Thyroid gland (tissue), 4 donors: ENCODE data around the gene BTBD19. TPM values are rescaled to one million over a fixed set of nuclear protein-coding genes. Genes with fewer than 3 reads are reported as not detected.
A peak's percentile ranks its signal among the peaks of the same experiment; 100 is the strongest.

Source experiments
- DNase-seq, 2 donors: peaks; one replicate each; pipeline ENCODE4 v3.0.0-alpha.2; 2019
- H3K27ac ChIP-seq, 3 donors: fragments of 200-600 bp; sonication (generic); 1 replicate in 2 of 3; 2 replicates in 1 of 3; pipeline ENCODE4 v1.5.1; 2016 to 2019; ENCODE audit warnings: mild to moderate bottlenecking in 1 of 3, moderate library complexity in 1 of 3
- H3K27me3 ChIP-seq: fragments of 200-600 bp; sonication (generic); one replicate; pipeline ENCODE4 v1.5.1; 2019
- H3K36me3 ChIP-seq, 2 donors: fragments of 200-600 bp; sonication (generic); one replicate each; pipeline ENCODE4 v1.5.1; 2016 to 2019
- H3K4me1 ChIP-seq, 2 donors: fragments of 200-600 bp; sonication (generic); one replicate each; pipeline ENCODE4 v1.5.1; 2017 to 2019
- H3K4me3 ChIP-seq, 3 donors: fragments of 200-600 bp; sonication (generic); replicated peaks in 1 of 3; 1 replicate in 2 of 3; 2 replicates in 1 of 3; pipeline ENCODE4 v1.5.1; 2016; ENCODE audit warnings: mild to moderate bottlenecking in 1 of 3
- H3K9me3 ChIP-seq: fragments of 200-600 bp; sonication (generic); one replicate; pipeline ENCODE4 v1.5.1; 2017
- POLR2A ChIP-seq, 2 donors: fragments of 450-650 bp; IDR thresholded peaks; one replicate each; pipeline ENCODE4 v1.6.1; 2017; ENCODE audit warnings: antibody characterized with exemption in 2 of 2, mild to moderate bottlenecking in 2 of 2, moderate library complexity in 1 of 2
- WGBS, 2 donors: methylation state at CpG; one replicate each; pipeline ENCODE4 v1.1.5; 2017; 5-methylcytosine and 5-hydroxymethylcytosine counted together
- intact Hi-C: fragments of 100-400 bp; cut with DNase I; formaldehyde crosslinking; loops from one replicate; pipeline ENCODE4 v1.15.1; 2023
- total RNA-seq, 4 donors: library from RNA; depleted of rRNA; stranded (reverse); fragments of >200 nt; gene quantifications; one replicate each; pipeline ENCODE4 v1.2.3, GENCODE V29; 2016
- TF ChIP-seq, protein P1 (sequence below), 6 experiments: fragments of 200-600 bp in 3 of 6; fragments of 450-650 bp in 3 of 6; sonication (generic) in 3 of 6; IDR thresholded peaks; one replicate each; pipeline ENCODE4 v1.5.1; 2016 to 2019; ENCODE audit warnings: antibody characterized with exemption in 6 of 6, mild to moderate bottlenecking in 2 of 6, inconsistent platforms in 1 of 6, moderate library complexity in 1 of 6

Gene BTBD19
- total RNA-seq, 4 donors from 2014 or later = 7.3 to 14.9 (median 9.2) TPM

- Histone ChIP-seq H3K27ac (no peak overlapping the region), H3K4me3 (no peak overlapping the region), H3K27me3 (no peaks in the 10 kb centered on the region), H3K9me3 (no peaks in the 10 kb centered on the region), H3K4me1 (peaks cover 20 to 28% of the 10 kb centered on the region in 2 donors), H3K36me3 (peaks cover 11 to 22% of the 10 kb centered on the region in 2 donors)
- intact Hi-C loops = loop anchor here (10.0 kb wide), 1 partner anchor 56 kb away; no protein-coding TSS in a partner anchor
- TF ChIP-seq POLR2A (IDR thresholded peaks at IDR 0.05) = no peak
- TF ChIP-seq, protein P1, sequence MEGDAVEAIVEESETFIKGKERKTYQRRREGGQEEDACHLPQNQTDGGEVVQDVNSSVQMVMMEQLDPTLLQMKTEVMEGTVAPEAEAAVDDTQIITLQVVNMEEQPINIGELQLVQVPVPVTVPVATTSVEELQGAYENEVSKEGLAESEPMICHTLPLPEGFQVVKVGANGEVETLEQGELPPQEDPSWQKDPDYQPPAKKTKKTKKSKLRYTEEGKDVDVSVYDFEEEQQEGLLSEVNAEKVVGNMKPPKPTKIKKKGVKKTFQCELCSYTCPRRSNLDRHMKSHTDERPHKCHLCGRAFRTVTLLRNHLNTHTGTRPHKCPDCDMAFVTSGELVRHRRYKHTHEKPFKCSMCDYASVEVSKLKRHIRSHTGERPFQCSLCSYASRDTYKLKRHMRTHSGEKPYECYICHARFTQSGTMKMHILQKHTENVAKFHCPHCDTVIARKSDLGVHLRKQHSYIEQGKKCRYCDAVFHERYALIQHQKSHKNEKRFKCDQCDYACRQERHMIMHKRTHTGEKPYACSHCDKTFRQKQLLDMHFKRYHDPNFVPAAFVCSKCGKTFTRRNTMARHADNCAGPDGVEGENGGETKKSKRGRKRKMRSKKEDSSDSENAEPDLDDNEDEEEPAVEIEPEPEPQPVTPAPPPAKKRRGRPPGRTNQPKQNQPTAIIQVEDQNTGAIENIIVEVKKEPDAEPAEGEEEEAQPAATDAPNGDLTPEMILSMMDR (IDR thresholded peaks at IDR 0.05) = no peak
- no peak for DNase-seq
- 93% methylated on average over 14 of the region's 14 CpGs for WGBS, 2 donors
Measured at GRCh38 chr1:44780583-44781121, 27.7 kb upstream of the BTBD19 start.

GRCh38 chr1:44783697-44784093 lies 24.6 kb upstream of the BTBD19 start:
- intact Hi-C loops = loop anchor here (10.0 kb wide), 1 partner anchor 59 kb away; no protein-coding TSS in a partner anchor
- peaks cover 18 to 31% of the 10 kb centered on the region in 2 donors for H3K4me1 ChIP-seq
- H3K36me3 ChIP-seq = peaks cover 0 to 9% of the 10 kb centered on the region in 2 donors
- H3K27me3 ChIP-seq = no peaks in the 10 kb centered on the region
- WGBS, 2 donors = 49 to 56% methylated on average over 8 of the region's 8 CpGs
- H3K27ac ChIP-seq = no peak overlapping the region
- TF ChIP-seq, protein P1 (IDR thresholded peaks at IDR 0.05) = no peak
- TF ChIP-seq POLR2A (IDR thresholded peaks at IDR 0.05) = no peak
- peak; percentile 28 to 45 for DNase-seq
- peak overlapping the region in 2 of 3 donors; percentile 20 to 42 for H3K4me3 ChIP-seq
- no peaks in the 10 kb centered on the region for H3K9me3 ChIP-seq

DNA sequence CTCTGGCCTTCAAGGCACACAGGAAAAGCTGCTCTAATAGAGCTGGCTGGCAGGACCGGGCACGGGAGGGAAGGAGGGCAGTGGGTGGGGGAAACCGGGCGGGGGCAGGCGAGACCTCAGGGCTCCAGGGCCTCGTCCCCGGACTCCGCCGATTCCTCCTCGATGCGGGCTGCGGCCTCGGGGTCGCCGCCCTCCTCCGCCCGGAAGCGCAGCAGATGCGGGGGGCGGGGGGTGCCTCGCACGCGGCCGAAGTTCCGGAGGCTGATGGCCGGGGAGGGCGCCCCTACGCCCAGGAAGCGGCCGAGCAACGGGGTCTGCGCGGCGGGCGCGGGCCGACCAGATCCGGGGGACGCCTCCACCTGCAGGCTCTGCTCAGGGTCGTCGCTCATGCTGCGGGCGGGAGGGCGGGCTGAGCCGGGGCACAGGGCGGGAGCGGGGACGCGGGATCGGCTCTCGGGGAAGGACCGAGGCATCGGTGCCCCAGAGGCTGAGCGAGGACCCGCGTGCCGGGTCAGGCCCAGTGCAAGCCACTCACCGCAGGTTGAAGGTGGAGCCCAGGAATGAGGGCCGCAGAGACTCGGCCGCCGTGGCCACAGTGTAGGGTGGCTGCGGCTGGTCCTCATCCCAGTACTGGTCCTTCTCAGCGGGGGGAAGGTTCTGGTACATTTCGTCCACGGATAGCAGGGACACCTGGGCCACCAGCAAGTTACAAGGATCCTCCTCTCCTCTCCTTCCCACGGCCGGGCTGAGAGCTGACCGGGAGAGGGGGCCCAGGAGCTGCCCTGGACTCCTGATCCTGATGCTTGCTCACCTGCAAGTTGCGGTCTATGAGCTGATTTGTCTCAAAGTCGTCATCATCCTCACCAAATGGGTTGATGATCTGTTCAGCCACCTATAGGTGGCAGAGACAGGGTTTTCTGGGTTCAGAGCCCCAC lies 24.0 kb upstream of the BTBD19 start:
- no peaks in the 10 kb centered on the region for H3K27me3 ChIP-seq
- H3K9me3 ChIP-seq = no peaks in the 10 kb centered on the region
- no peak overlapping the region for H3K27ac ChIP-seq
- intact Hi-C loops = loop anchor here (5.0 to 10.0 kb wide), 2 partner anchors 53 to 60 kb away; no protein-coding TSS in a partner anchor
- H3K4me3 ChIP-seq = peak overlapping the region in 2 of 3 donors; percentile 20 to 42
- no peak for TF ChIP-seq POLR2A (IDR thresholded peaks at IDR 0.05)
- TF ChIP-seq, protein P1 (IDR thresholded peaks at IDR 0.05) = no peak
- H3K4me1 ChIP-seq = peaks cover 18 to 31% of the 10 kb centered on the region in 2 donors
- H3K36me3 ChIP-seq = peaks cover 0 to 3% of the 10 kb centered on the region in 2 donors
- 14 to 24% methylated on average over 11 to 19 of the region's 71 CpGs for WGBS, 2 donors
- peak; percentile 33 to 38 for DNase-seq

GRCh38 chr1:44785029-44785380 lies 23.3 kb upstream of the BTBD19 start:
- intact Hi-C loops = loop anchor here (5.0 to 10.0 kb wide), 2 partner anchors 52 to 60 kb away; no protein-coding TSS in a partner anchor
- WGBS, 2 donors = 84 to 87% methylated on average over 6 of the region's 6 CpGs
- Histone ChIP-seq H3K4me1 (peaks cover 18 to 31% of the 10 kb centered on the region in 2 donors), H3K27me3 (no peaks in the 10 kb centered on the region), H3K36me3 (no peaks in the 10 kb centered on the region), H3K9me3 (no peaks in the 10 kb centered on the region), H3K27ac (no peak overlapping the region), H3K4me3 (no peak overlapping the region)
- DNase-seq = no peak
- TF ChIP-seq, protein P1 (IDR thresholded peaks at IDR 0.05) = no peak
- TF ChIP-seq POLR2A (IDR thresholded peaks at IDR 0.05) = no peak
